HG02981 (cell line): ENCODE results near the gene OPA1.

Experiments
- ATAC-seq: cut with Tn5 transposase; IDR thresholded peaks from one replicate; pipeline ENCODE4 v1.9.1; 2021; ENCODE audit warnings: mild to moderate bottlenecking, moderate library complexity; ENCODE audit not compliant: unreplicated experiment

The OPA1 gene

GRCh38 chr3:193592841-193593667 lies at the start of gene OPA1:
Gene OPA1 (plus strand): TSS chr3:193593208. CDS start chr3:193593378, 170 bp downstream.
- peak; percentile 95 for ATAC-seq

- ATAC-seq: no peak
Observed at GRCh38 chr3:193544289-193544688, 48.7 kb upstream of the OPA1 start.

GRCh38 chr3:193545304-193545703 lies 47.7 kb upstream of the OPA1 start:
- ATAC-seq: no peak

GRCh38 chr3:193546129-193546528 lies 46.9 kb upstream of the OPA1 start:
- no peak for ATAC-seq

DNA sequence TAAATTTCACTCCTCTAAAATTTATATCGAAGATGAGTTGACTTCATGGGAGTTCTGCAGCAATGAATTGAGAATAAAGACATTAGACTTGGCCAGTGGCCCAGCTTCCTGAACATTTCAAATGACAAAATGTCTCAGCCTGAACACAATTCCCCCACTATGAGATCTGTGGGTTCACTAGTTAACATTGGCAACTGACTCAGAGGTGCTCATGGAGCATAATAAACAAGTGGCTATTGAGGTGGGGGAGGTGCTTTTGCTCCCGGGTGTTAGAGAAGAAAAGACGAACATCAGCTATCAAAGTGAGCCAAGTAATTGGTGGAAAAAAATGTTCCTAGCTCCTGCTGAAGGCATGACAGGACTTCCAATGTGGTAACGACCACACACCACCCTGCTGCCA lies 44.6 kb upstream of the OPA1 start:
- no peak for ATAC-seq

GRCh38 chr3:193552923-193553322 lies 40.1 kb upstream of the OPA1 start:
- no peak for ATAC-seq

GRCh38 chr3:193553586-193553985 lies 39.4 kb upstream of the OPA1 start:
- ATAC-seq: no peak

DNA sequence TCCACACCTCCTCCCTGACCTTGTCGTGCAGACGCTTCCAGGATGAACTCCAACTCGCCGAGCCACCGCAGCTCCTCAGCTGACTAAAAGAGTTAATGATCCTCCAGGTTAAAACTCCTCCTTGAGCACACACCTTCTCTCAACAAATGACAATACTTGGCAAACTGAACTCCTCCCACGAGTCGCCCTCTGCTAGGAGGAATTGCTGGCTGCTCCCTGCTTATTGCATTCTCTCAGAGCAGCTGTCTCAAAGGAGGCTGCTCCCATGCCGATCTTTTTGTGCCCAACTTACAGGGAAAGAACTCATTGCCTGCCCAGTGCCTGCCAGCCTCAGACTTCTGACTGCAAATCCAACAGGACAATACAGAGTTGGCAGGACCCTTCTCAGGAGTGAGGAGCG lies 38.2 kb upstream of the OPA1 start, which contains the start of gene ATP13A4:
ATP13A4 (minus strand) TSS at position 85 of the 400 bp plus-strand sequence. CDS start 96 bp downstream, outside the sequence.
- ATAC-seq: no peak

DNA sequence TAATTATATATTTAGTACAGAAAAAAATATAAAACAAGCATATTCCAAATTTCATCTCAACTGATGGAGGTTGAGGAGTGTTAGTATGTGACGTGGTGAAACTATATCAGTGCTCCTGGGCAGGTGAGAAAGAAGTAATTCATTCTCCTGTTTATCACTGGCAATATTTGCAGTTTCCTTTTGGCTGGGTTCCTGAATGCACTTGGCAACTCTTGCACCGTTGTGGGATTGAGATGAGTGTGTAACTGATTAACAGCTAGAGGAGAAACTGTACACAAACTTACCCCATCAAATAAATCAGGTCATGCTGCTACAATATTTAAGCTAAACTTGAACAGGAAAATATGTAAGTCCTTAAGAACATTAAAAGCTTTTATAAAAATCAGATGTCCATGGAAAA lies 36.2 kb upstream of the OPA1 start:
- ATAC-seq: no peak

DNA sequence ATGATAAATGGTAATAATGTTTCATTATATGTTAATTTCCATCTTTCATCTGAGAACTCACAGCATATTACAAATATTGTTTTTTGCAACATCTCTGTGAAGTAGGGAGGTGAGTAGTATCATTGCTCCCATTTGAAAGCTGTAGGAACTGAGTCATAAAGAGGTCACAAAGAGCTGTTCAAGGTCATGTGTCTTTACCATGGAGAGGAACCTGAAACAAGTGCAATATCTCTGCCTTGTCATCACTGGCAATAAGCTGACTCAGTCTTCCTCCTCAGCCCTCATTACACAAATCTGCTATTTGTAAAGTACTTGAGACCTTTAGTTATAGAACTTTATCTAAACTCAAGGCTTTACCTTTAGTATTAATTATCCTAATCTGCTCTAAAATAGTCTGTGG lies 33.9 kb upstream of the OPA1 start:
- ATAC-seq: no peak

DNA sequence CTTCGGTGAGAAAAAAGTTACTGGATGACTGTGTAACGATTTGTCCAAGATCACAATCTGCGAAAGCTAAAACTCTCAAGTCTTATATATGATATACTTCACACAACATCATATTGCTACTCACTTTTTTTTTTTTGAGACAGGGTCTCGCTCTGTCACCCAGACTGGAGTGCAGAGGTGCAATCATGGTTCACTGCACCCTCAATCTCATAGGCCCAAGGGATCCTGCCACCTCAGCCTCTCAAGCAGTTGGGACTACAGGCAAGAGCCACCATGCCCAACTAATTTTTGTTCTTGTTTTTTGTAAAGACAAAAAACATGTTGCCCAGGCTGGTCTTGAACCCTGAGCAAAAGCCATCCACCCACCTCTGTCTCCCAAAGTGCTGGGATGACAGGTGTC lies 32.9 kb upstream of the OPA1 start:
- no peak for ATAC-seq

GRCh38 chr3:193560870-193561269 lies 32.1 kb upstream of the OPA1 start:
- ATAC-seq: no peak

DNA sequence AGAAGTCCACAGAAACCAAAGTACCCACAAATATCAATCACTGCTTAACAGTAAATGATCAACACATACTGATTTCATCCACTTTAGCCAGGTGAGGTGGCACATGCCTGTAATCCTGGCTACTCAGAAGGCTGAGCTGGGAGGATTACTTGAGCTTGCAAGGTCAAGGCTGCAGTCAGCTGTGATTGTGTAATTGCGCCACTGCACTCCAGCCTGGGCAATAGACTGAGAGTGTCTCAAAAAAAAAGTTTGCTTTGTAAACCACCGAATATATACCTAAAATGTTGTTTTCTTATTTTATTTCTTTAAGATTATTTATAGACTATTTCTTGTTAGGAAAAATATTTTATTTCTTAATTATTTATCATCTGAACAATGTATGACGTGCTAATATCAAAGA lies 29.6 kb upstream of the OPA1 start:
- no peak for ATAC-seq

DNA sequence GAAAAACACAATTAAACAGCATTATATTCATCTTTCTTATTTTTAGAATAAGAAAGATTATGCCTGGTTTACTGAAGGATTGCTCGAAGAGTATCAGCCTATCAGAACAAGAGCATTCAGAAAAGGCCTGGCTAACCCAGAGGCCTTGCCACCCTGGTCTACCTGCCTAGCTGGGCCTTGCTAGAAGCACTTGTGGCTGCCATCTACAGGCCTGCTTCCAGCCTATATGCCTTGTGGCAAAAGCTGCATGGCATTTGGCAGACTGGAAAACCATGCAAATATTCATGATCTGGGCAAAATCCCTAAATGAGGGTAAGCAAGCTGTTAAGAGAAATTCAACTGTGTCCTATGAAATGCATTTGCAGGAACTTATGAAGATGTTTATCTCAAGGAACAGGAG lies 29.0 kb upstream of the OPA1 start:
- ATAC-seq: no peak

DNA sequence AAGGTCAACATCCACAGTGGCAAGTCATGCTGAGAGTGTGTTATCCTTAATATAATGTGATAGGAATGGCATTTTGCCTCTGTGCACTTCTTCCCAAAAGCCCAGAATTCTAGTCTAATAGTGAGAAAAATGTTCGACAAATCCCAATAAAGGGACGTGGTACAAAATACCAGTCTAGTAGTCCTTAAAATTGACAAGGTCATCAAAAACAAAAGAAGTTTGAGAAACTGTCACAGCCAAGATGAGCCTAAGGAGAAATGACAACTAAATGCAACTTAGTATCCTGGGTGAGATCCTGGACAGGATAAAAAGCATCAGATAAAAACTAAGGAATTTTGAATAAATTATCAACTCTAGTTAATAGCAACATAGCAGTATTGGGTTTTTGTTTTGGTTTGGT lies 23.9 kb upstream of the OPA1 start:
- no peak for ATAC-seq

DNA sequence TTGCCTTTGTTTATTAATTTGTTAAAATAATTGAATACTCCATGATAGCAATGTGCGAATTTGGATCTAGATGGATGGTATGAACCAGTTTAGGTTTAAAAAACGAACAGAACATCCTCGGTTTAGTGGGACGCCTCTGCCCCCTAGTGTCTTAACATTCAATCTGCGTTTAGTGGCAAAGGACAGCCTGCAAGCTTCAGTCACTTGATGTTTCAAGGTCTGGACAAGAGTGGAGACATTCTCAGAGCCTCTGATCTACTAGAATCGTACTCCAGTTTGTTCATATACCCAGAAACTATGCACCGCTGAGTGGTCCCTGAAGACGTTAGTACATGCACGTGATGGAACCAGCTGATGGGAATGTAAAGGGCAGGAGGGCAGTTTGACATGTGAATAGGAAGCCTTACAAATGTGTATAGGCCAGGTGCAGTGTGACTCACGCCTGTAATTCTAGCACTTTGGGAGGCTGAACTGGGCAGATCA lies 20.5 kb upstream of the OPA1 start:
- ATAC-seq: peak; percentile 81

DNA sequence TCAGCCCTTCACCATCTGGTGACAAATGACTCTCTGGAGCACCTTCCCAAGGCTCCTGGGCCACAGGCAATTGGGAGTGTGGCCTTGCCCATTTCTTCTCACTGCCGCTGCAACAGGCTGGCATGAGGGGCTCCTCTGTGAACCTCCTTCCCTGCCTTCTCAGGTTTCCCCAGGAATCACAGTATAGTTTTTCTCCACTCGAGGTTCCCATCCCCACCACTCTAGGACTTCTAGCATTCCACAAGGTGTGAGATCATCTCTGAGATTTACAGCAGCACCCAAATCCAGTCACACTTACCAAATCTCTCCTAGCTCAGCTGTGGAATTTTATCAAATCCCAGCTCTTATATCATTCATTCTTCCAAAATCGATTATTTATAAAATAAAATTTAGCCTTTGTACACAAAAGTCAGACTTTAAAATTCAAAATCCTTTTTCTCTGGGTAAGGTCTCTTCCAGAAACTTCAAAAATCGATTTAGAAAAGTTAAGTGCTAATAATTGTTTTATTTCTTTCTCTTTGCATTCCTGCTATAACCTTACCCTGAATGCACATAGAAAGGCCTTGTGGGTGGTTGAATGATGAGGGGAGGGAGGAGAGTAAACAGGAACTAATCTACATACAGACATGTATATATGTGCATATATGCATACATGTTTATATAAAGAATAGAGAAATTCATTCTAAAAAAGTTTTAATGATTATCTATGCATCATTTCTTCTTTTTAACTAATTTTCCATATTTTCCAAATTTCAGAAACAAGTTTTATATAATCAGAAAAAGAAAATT lies 19.4 kb upstream of the OPA1 start:
- ATAC-seq: no peak

DNA sequence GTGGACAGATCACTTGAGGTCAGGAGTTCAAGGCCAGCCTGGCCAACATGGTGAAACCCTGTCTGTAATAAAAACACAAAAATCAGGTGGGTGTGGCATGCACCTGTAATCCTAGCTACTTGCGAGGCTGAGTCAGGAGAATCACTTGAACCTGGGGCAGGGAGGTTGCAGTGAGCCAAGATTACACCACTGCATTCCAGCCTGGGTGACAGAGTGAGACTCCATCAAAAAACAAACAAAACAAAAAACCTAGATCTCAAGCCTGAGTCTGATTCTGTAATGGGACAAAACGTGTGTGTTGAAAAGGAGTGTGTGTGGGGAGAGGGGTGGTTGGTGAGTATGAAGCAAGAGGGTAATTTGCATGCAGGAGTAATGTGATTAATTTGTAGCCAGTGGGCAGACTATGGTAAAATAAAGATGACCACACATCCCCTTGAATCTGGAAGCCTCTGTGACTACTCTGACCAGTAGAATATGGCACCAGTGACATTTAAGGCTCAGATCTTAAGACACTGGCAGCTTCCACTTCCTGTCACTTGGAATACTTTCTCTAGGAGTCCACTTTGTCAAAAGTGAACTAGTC lies 18.4 kb upstream of the OPA1 start:
- ATAC-seq: peak; percentile 74

DNA sequence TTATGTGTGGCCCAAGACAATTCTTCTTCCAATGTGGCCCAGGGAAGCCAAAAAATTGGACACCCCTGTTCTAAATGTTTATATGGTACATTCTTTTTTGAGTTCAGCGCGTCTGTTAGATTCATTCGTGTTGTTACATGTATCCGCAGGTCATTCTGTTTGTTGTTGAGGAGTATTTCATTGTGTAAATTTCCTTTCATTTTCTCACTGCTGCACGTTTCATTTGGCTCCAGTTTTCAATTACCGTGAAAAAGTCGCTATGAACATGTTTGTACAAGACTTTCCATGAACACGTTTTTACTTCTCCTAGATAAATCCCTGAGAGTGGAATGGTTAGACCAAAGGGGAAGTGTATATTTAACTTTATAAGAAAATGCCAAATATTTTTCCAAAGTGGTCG lies 7.5 kb upstream of the OPA1 start:
- ATAC-seq: no peak

GRCh38 chr3:193586526-193586925 lies 6.5 kb upstream of the OPA1 start:
- ATAC-seq: no peak

GRCh38 chr3:193589129-193589528 lies 3.9 kb upstream of the OPA1 start:
- ATAC-seq: no peak

- no peak for ATAC-seq
Observed at GRCh38 chr3:193589616-193590015, 3.4 kb upstream of the OPA1 start.
